ENCODE measurements around the gene CHN1. TPM values are rescaled to one million over a fixed set of nuclear protein-coding genes. Genes with fewer than 3 reads are reported as not detected.

CHN1 gene
- total and polyA plus RNA-seq, 12 donors: 7.6 to 40.0 (median 21.8) TPM

DNA sequence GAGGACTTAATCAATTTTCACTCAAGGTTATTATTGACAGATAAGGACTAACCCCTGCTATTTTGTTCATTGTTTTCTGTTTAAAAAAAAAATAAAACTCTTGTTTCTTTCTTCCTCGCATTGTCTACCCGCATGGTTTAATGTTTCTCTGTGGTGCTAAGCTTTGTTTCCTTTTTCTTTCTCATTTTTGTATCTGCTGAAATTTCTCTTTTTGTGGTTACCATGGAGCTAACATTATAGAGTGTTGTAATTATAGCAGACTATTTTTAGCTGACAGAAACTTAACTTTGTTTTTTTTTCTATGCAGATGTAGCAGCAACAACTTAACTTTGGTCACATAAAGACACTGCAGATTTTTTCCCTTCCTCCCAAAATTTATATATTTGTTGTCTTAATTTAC lies 43.1 kb upstream of the CHN1 start:
- Histone ChIP-seq H3K27me3 (no peaks in the 10 kb centered on the region), H3K9me3 (replicated peaks in 1 of 3) (no peaks in the 10 kb centered on the region), H3K27ac (no peak overlapping the region), H3K4me3 (no peak overlapping the region), H3K36me3 (replicated peaks in 1 of 2) (no peaks in the 10 kb centered on the region), H3K4me1 (replicated peaks in 1 of 2) (no peaks in the 10 kb centered on the region)
- intact Hi-C loops (cut with DNase I): no loop called here
- WGBS, 4 donors: 68 to 79% (median 77%) methylated on average over 2 of the region's 2 CpGs
- no peak for TF ChIP-seq POLR2A (IDR thresholded peaks at IDR 0.05)
- TF ChIP-seq, protein P1, sequence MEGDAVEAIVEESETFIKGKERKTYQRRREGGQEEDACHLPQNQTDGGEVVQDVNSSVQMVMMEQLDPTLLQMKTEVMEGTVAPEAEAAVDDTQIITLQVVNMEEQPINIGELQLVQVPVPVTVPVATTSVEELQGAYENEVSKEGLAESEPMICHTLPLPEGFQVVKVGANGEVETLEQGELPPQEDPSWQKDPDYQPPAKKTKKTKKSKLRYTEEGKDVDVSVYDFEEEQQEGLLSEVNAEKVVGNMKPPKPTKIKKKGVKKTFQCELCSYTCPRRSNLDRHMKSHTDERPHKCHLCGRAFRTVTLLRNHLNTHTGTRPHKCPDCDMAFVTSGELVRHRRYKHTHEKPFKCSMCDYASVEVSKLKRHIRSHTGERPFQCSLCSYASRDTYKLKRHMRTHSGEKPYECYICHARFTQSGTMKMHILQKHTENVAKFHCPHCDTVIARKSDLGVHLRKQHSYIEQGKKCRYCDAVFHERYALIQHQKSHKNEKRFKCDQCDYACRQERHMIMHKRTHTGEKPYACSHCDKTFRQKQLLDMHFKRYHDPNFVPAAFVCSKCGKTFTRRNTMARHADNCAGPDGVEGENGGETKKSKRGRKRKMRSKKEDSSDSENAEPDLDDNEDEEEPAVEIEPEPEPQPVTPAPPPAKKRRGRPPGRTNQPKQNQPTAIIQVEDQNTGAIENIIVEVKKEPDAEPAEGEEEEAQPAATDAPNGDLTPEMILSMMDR (IDR thresholded peaks at IDR 0.05): no peak
- no peak for DNase-seq

DNA sequence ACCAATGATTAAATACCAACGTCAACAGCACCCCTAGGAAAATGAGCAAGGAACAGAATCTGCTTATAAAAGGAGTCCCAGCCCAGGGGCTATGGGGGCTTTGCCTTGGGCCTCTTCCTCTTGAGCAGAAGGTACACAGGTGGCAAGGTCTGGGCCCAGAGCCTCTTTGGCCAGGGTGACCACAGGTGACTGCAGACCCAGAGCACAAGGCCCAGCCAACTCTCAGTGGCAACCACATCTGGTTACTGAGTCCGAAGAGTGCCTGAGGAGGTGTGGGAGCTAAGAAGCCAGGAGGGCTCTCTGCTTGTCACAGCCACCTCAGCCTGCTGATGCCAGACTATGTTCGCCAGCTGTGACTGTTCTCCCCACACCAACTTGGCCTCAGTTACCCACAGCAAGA lies 34.3 kb upstream of the CHN1 start:
- no peaks in the 10 kb centered on the region for H3K36me3 ChIP-seq (replicated peaks in 1 of 2)
- H3K4me1 ChIP-seq (replicated peaks in 1 of 2): no peaks in the 10 kb centered on the region
- H3K27ac ChIP-seq: no peak overlapping the region
- no peak overlapping the region for H3K4me3 ChIP-seq
- TF ChIP-seq POLR2A (IDR thresholded peaks at IDR 0.05): no peak
- no peak for DNase-seq
- H3K27me3 ChIP-seq: no peaks in the 10 kb centered on the region
- WGBS, 4 donors: 95 to 100% (median 97%) methylated on average over 2 to 3 of the region's 3 CpGs
- intact Hi-C loops (cut with DNase I): loop anchor here in 1 of 2 donors (10.0 kb wide), 1 partner anchor 245 kb away; no protein-coding TSS in a partner anchor
- no peaks in the 10 kb centered on the region for H3K9me3 ChIP-seq (replicated peaks in 1 of 3)

DNA sequence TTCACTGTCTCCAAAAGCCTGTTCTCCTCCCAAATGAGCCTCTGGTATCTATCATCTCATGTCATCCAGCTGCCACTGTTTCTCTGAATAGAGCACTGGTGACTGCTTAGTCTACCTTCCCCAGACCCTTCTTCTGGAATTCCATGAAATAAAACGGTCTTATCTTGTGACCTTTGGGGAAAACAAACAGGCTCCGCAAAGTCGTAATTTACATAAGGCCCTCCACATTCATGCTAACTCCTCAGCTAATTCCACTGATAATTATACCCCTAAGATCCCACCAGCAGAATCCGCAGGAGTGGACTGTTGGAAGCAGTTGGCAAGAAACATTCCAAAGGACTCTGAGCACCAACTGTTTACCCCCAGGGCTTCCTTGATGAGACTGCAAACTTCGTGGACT lies 33.9 kb upstream of the CHN1 start:
- Histone ChIP-seq H3K36me3 (replicated peaks in 1 of 2) (no peaks in the 10 kb centered on the region), H3K27ac (no peak overlapping the region), H3K27me3 (no peaks in the 10 kb centered on the region), H3K9me3 (replicated peaks in 1 of 3) (no peaks in the 10 kb centered on the region), H3K4me1 (replicated peaks in 1 of 2) (no peaks in the 10 kb centered on the region), H3K4me3 (no peak overlapping the region)
- DNase-seq: no peak
- TF ChIP-seq, protein P1 (IDR thresholded peaks at IDR 0.05): no peak
- no peak for TF ChIP-seq POLR2A (IDR thresholded peaks at IDR 0.05)
- WGBS, 4 donors: 86 to 94% (median 91%) methylated on average over 5 of the region's 5 CpGs
- intact Hi-C loops (cut with DNase I): loop anchor here in 1 of 2 donors (10.0 kb wide), 1 partner anchor 246 kb away; no protein-coding TSS in a partner anchor

DNA sequence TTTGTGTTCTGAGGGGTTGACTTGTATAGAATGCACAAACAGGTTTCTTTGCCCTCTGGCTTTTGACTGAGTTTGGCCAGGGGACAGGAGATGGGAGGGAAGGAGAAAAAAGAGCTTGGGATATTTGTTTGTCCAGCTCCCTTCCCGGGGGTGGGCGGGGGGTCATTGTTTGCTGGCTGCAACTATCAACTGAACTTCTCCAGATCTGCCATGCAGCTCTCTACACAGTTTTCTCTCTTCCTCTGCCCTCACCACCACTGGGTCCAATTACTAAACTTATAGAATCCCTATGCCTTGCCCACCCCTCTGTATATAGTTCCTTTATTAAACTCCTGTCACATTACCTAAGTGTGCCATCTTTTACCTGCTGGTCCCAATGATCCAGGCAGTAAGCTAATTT lies 32.8 kb upstream of the CHN1 start:
- TF ChIP-seq, protein P1 (IDR thresholded peaks at IDR 0.05): no peak
- TF ChIP-seq POLR2A (IDR thresholded peaks at IDR 0.05): no peak
- Histone ChIP-seq H3K4me3 (no peak overlapping the region), H3K36me3 (replicated peaks in 1 of 2) (no peaks in the 10 kb centered on the region), H3K4me1 (replicated peaks in 1 of 2) (no peaks in the 10 kb centered on the region), H3K27ac (no peak overlapping the region), H3K9me3 (replicated peaks in 1 of 3) (no peaks in the 10 kb centered on the region), H3K27me3 (no peaks in the 10 kb centered on the region)
- WGBS, 4 donors: 87 to 98% (median 93%) methylated on average over 2 of the region's 2 CpGs
- intact Hi-C loops (cut with DNase I): loop anchor here in 1 of 2 donors (10.0 kb wide), 1 partner anchor 247 kb away; no protein-coding TSS in a partner anchor
- DNase-seq: no peak

DNA sequence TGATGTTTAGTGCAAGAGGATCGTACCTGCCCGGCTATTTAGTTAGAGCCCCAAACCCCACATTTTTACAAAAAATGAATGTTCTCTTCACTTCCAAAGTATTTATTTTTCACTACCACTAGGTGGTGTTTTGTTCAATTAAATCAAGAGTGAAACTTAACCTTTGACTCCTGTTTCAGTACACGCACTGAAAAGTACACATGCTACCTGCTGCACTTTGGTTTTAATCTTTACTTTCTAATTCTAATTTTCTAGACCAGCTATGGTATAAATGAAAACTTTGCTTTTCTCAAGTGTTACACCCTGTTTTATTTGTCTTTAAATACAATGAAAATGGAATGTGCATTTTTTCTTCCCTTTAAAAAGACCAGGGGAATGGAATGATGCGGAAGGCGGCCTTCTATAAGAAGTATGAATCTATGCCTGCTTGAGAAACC lies 31.4 kb upstream of the CHN1 start:
- Histone ChIP-seq H3K4me3 (no peak overlapping the region), H3K27ac (no peak overlapping the region), H3K4me1 (replicated peaks in 1 of 2) (no peaks in the 10 kb centered on the region), H3K36me3 (replicated peaks in 1 of 2) (no peaks in the 10 kb centered on the region), H3K27me3 (no peaks in the 10 kb centered on the region), H3K9me3 (replicated peaks in 1 of 3) (no peaks in the 10 kb centered on the region)
- DNase-seq: no peak
- TF ChIP-seq POLR2A (IDR thresholded peaks at IDR 0.05): no peak
- TF ChIP-seq, protein P1 (IDR thresholded peaks at IDR 0.05): peak; percentile 40 to 67 (median 56)
- intact Hi-C loops (cut with DNase I): loop anchor here in 1 of 2 donors (10.0 kb wide), 1 partner anchor 248 kb away; no protein-coding TSS in a partner anchor
- WGBS, 4 donors: 60 to 64% (median 62%) methylated on average over 5 of the region's 5 CpGs
